Nephron (organoid): ENCODE data around the gene KPNA3.
"Not testable (repeated sequence)": the region's sequence is repeated elsewhere in the genome, so short reads cannot be mapped to it uniquely, and the experiment has no call there.

ENCODE experiments used
- H3K27ac Mint-ChIP-seq, 3 experiments: 2 replicates each; pipeline ENCODE4 v1.8.0; 2020; ENCODE audit warnings: mixed read lengths in 3 of 3, mild to moderate bottlenecking in 2 of 3, moderate library complexity in 1 of 3
- H3K27me3 Mint-ChIP-seq: 2 replicates; pipeline ENCODE4 v1.8.0; 2021; ENCODE audit warnings: low read depth, mild to moderate bottlenecking, moderate library complexity, mixed read lengths
- H3K36me3 Mint-ChIP-seq: 2 replicates; pipeline ENCODE4 v1.8.0; 2020; ENCODE audit warnings: low read depth, mixed read lengths
- H3K4me1 Mint-ChIP-seq: 2 replicates; pipeline ENCODE4 v1.8.0; 2020; ENCODE audit warnings: mixed read lengths
- H3K4me3 Mint-ChIP-seq, 3 experiments: 2 replicates each; pipeline ENCODE4 v1.8.0; 2020; ENCODE audit warnings: mild to moderate bottlenecking in 3 of 3, mixed read lengths in 3 of 3, moderate library complexity in 2 of 3
- H3K9me3 Mint-ChIP-seq: 2 replicates; pipeline ENCODE4 v1.8.0; 2020; ENCODE audit warnings: mixed read lengths
- TF ChIP-seq, protein P1 (sequence below), 3 experiments: fragments of 200-600 bp; sonication (generic); IDR thresholded peaks; one replicate each; pipeline ENCODE4 v1.5.0; 2021; ENCODE audit warnings: antibody characterized with exemption in 3 of 3; ENCODE audit not compliant: unreplicated experiment in 3 of 3

The KPNA3 gene

DNA sequence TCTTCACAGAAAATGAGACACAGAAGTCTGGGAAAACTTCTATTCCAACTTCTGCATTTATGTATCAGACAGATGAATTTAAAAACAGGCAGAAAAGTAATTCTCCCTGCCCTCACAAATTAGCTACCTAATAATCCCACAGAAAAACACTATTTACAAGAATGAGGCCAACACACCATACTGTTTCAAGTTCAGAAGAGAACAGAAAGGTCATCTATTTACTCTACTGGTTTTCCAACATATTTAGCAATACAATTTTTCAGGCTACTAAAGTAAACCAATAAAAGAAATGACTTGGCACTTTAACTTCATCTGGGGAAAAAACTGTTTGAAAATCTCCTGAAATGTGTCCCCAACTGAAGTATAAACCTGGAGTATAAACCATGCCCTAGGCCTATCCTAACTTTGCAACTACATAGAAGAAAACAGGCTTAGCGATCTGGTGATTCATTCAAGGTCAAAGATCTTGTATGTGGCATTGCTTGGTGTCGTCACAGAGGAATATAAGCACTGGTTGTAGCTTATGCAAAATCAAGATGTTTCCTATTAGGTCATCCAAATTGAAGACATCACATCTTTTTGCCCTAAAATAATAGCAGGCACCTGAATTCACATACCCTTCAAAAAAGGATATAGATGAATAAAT, 81.1 kb downstream of the KPNA3 start:
- no peaks in the 10 kb centered on the region for H3K27me3 Mint-ChIP-seq
- H3K27ac Mint-ChIP-seq: no peak overlapping the region
- no peak overlapping the region for H3K4me3 Mint-ChIP-seq
- H3K4me1 Mint-ChIP-seq: no peaks in the 10 kb centered on the region
- TF ChIP-seq, protein P1, sequence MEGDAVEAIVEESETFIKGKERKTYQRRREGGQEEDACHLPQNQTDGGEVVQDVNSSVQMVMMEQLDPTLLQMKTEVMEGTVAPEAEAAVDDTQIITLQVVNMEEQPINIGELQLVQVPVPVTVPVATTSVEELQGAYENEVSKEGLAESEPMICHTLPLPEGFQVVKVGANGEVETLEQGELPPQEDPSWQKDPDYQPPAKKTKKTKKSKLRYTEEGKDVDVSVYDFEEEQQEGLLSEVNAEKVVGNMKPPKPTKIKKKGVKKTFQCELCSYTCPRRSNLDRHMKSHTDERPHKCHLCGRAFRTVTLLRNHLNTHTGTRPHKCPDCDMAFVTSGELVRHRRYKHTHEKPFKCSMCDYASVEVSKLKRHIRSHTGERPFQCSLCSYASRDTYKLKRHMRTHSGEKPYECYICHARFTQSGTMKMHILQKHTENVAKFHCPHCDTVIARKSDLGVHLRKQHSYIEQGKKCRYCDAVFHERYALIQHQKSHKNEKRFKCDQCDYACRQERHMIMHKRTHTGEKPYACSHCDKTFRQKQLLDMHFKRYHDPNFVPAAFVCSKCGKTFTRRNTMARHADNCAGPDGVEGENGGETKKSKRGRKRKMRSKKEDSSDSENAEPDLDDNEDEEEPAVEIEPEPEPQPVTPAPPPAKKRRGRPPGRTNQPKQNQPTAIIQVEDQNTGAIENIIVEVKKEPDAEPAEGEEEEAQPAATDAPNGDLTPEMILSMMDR (IDR thresholded peaks at IDR 0.05; ENCODE audit: unreplicated experiment in 3 of 3): no peak
- peaks cover 81% of the 10 kb centered on the region for H3K36me3 Mint-ChIP-seq
- peaks cover 24% of the 10 kb centered on the region for H3K9me3 Mint-ChIP-seq

DNA sequence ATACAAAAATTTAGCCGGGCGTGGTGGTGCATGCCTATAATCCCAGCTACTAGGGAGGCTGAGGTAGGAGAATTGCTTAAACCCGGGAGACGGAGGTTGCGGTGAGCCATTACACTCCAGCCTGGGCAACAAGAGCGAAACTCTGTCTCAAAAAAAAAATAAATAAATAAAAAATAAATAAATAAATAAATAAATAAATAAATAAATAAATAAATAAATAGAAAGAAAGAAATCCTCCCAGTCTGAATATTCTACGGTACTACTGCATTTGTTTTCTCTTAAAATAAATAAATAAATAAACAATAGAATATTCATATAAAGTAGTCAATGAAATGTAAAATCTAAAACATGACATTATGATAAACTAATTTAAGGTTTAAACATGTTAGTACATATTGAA, 88.2 kb downstream of the KPNA3 start:
- H3K27me3 Mint-ChIP-seq, H3K27ac Mint-ChIP-seq, H3K9me3 Mint-ChIP-seq, H3K4me1 Mint-ChIP-seq, H3K4me3 Mint-ChIP-seq: not testable (repeated sequence)
- H3K36me3 Mint-ChIP-seq: peaks cover 70% of the 10 kb centered on the region

DNA sequence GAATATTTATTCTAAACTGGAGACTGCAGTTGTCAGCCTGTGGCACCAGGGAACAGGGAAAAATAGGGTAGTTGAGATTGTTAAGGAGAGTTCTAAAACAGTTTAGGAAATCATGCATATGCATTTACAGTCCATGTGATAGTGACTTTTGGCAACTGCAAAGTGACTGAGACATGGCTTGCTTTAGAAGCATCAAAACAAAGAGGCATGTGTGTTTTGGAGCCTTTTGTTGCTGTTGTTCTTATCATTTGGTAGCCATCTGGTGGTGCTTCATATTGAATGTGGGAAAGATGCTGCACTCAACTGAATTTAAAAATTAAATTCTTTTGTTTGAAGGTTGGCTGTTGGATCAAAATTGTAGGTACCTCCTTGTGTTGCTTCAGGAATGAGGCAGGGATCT, 91.0 kb downstream of the KPNA3 start:
- Mint-ChIP-seq H3K27me3 (no peaks in the 10 kb centered on the region), H3K4me1 (no peaks in the 10 kb centered on the region), H3K27ac (no peak overlapping the region), H3K4me3 (no peak overlapping the region), H3K36me3 (peaks cover 65% of the 10 kb centered on the region), H3K9me3 (no peaks in the 10 kb centered on the region)
- TF ChIP-seq, protein P1 (IDR thresholded peaks at IDR 0.05; ENCODE audit: unreplicated experiment in 3 of 3): no peak

DNA sequence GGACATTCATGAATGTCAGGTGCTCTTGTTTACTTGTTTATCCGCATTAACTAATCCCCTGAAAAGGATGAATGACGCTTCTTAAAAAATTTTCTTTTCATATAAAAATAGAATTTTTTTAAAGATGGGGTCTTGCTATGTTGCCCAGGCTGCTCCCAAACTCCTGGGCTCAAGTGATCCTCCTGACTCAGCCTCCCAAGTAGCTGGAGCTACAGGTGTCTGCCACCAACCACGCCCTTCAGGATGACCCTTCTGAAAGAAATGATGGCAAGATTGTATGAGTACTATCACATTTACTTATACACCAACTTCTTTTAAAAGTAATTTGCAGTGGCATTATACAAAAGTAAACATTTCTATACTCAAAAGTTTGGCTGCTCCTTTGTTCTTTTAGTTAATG, 95.0 kb downstream of the KPNA3 start:
- H3K27ac Mint-ChIP-seq: no peak overlapping the region
- H3K9me3 Mint-ChIP-seq: no peaks in the 10 kb centered on the region
- H3K36me3 Mint-ChIP-seq: peaks cover 42% of the 10 kb centered on the region
- H3K4me3 Mint-ChIP-seq: no peak overlapping the region
- TF ChIP-seq, protein P1 (IDR thresholded peaks at IDR 0.05; ENCODE audit: unreplicated experiment in 3 of 3): no peak
- no peaks in the 10 kb centered on the region for H3K4me1 Mint-ChIP-seq
- H3K27me3 Mint-ChIP-seq: no peaks in the 10 kb centered on the region

DNA sequence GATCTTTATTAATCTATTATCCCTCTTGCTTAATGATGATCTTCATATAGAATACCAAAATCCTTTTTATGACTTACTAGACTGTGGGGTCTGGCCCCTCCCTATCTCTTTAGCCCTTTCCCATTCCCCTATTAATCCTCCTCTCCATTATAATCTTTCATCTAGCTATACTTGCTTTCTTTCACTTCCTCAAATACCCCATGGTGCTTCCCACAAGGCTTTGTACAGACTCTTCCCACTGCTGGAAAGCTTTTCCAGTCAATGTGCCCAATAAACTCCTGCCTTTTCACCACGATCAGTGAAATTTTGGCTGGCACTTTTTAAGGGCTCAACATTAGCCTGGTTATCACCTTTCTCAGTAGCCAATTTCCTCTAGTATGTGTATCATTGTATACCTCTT, 98.0 kb downstream of the KPNA3 start:
- no peaks in the 10 kb centered on the region for H3K27me3 Mint-ChIP-seq
- H3K4me1 Mint-ChIP-seq: peaks cover 8% of the 10 kb centered on the region
- no peak overlapping the region for H3K27ac Mint-ChIP-seq
- peak overlapping the region; percentile 13 to 54 (median 40) for H3K4me3 Mint-ChIP-seq
- TF ChIP-seq, protein P1 (IDR thresholded peaks at IDR 0.05; ENCODE audit: unreplicated experiment in 3 of 3): no peak
- peaks cover 19% of the 10 kb centered on the region for H3K36me3 Mint-ChIP-seq
- no peaks in the 10 kb centered on the region for H3K9me3 Mint-ChIP-seq

DNA sequence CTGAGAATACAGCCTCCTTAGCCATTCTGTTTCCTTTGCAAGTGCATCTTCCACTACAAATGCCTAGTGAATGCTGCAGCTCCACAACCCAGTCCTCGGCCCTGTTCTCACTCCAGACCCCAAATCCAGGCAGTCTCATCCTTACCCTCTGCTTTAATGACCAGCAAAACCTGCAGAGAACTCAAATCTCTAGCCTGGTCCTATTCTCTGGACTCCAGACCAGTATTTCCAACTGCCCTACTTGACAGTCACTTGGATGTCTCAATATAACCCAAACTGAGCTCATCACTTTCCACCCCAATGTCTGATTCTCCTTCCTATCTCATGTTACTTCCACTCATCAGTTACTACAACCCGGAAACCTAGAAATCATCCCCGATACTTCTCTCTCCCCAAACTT, 98.6 kb downstream of the KPNA3 start:
- no peak overlapping the region for H3K27ac Mint-ChIP-seq
- TF ChIP-seq, protein P1 (IDR thresholded peaks at IDR 0.05; ENCODE audit: unreplicated experiment in 3 of 3): no peak
- H3K4me1 Mint-ChIP-seq: peaks cover 8% of the 10 kb centered on the region
- H3K27me3 Mint-ChIP-seq: no peaks in the 10 kb centered on the region
- peak overlapping the region; percentile 13 to 56 (median 40) for H3K4me3 Mint-ChIP-seq
- no peaks in the 10 kb centered on the region for H3K9me3 Mint-ChIP-seq
- peaks cover 18% of the 10 kb centered on the region for H3K36me3 Mint-ChIP-seq
